Upper lobe of left lung (tissue), 4 donors: ENCODE measurements around the gene HEG1.

Experiments
- CTCF ChIP-seq, 6 experiments: fragments of 450-650 bp in 4 of 6; fragments of 200-600 bp in 2 of 6; sonication (generic) in 2 of 6; IDR thresholded peaks; one replicate each; pipeline ENCODE4 v1.5.1; 2016 to 2019; ENCODE audit warnings: antibody characterized with exemption in 6 of 6
- POLR2A ChIP-seq, 4 donors: fragments of 450-650 bp; IDR thresholded peaks; one replicate each; pipeline ENCODE4 v1.5.1; 2016 to 2017; ENCODE audit warnings: antibody characterized with exemption in 4 of 4, mild to moderate bottlenecking in 2 of 4

GRCh38 chr3:124981472-124981871, 74.3 kb downstream of the HEG1 start:
- TF ChIP-seq CTCF (IDR thresholded peaks at IDR 0.05), result no peak
- no peak for TF ChIP-seq POLR2A (IDR thresholded peaks at IDR 0.05)
